HG02763 (cell line): ENCODE results near the gene B4GALT1.
A peak's percentile ranks its signal among the peaks of the same experiment; 100 is the strongest.

Source experiments
- ATAC-seq: cut with Tn5 transposase; IDR thresholded peaks from one replicate; pipeline ENCODE4 v1.9.1; 2021; ENCODE audit warnings: mild to moderate bottlenecking, moderate library complexity; ENCODE audit not compliant: unreplicated experiment

Gene B4GALT1, protein sequence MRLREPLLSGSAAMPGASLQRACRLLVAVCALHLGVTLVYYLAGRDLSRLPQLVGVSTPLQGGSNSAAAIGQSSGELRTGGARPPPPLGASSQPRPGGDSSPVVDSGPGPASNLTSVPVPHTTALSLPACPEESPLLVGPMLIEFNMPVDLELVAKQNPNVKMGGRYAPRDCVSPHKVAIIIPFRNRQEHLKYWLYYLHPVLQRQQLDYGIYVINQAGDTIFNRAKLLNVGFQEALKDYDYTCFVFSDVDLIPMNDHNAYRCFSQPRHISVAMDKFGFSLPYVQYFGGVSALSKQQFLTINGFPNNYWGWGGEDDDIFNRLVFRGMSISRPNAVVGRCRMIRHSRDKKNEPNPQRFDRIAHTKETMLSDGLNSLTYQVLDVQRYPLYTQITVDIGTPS

DNA sequence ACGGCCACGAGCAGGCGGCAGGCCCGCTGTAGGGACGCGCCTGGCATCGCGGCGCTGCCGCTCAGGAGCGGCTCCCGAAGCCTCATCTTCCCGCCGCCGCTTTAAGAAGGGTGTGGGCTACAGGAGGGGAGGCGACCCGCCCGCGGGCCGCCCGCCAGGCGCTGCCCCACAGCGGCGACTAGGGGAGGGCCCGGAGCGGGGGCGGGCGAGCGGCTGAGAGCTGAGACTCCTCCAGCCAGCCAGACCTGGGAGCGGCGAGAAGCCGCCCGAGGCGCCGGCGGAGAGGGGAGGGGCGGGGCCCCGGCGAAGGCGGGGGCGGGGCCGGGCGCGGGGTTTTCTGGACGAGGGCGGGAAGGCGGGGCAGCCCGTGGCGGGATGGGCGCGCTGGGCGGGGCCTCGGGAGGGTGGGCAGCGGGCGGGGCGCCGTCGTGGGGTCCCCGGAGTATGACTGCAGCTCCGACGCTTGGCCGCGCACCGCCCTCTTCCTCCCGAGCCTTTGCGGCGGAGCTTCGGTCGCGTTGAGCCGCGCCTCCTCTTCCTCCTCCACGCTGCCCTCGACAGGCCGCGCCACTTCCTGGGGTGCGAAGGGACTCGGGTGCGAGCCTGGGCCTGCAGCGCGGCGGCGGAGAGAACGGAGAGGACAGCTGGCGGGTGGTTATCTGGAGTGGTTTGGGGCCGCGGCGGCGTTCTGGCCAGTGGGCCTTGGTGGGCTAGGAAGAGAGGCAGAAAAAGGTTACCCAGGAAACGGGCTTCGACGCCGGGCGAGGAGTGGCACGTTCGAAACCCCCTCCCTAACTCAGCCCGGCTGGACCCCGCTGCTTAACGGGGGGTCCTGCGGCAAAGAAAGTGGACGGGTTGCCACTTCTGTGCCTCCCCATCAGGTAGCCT, at the start of gene B4GALT1:
Gene B4GALT1, minus strand, starts transcription at position 253 of the 888 bp plus-strand sequence. Its CDS starts 167 bp downstream, at position 86.
- peak; percentile 51 for ATAC-seq

DNA sequence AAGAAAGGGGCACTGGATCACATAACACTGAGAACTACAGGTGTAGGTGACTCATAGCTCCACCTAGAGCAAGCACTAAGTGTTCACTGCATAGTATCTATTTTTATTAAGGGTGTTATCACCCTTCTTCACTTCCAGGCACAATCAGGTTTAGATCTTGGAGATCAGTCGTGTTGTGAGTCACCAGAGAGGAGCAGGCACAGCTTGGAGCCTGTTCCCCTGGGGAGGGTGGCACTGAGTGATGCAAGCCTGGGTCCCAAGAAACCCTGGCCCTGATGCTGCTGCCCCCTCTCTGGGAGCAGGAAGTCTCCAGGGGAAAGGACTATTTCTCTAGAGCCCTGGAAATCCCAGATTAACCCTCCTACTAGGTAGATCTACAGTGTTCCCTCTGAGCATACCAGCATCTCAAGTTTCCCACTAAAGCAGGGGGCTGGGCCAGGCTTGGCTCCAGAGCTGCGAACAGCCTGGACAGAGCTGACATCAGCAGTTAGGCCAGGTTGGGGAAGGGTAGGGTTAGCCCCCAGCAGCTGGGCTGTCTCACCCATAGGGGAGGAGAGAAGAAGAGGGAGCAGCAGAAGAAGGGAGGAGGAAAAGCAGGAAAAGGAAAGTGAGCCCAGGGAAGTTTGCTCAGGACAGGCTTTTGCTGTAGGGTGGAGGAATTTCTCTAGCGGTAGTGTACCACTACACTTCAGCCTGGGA, 44.7 kb upstream of the B4GALT1 start:
- no peak for ATAC-seq

DNA sequence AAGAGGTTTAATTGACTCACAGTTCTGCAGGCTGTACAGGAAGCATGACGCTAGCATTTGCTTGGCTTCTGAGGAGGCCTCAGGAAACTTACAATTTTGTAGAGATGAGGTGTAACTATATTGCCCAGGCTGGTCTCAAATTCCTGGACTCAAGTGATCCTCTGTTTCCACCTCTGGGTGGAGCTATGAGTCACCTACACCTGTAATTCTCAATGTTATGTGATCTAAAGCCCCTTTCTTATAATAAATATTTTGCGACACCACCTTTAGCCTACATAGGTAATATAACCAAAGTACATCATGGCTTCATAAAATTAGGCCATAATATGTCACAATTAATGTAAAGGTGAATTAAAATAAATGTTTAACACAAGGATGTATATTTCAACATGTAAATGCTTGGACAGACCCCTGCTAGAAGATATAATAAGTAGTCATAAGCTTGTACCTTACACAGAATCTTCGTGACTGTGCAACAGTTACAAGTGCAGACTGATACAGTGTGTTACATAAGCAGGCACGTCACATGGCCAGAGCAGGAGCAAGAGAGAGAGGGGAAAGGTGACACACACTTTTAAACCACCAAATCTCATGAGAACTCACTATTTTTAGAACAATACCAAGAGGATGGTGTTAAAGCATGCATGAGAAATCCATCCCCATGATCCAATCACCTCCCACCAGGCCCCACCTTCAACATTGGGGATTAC, 43.0 kb upstream of the B4GALT1 start:
- no peak for ATAC-seq

DNA sequence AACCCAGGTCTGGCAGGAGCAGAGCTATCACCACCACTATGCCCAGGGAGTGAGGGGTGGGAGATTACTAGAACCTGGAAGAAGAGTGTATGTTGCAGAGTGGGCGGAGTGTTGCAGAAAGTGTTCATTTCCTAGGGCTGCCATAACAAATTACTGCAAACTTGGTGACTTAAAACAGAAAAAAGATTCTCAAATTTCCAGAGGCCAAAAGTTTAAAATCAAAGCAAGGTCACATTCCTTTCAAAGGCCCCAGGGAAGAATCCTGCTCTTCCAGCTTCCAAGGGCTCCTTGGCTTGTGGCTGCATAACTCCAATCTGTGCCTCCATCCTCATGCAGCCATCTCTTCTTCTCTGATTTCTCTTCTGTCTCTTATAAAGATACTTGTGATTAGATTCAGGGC, 42.3 kb upstream of the B4GALT1 start:
- ATAC-seq = no peak

DNA sequence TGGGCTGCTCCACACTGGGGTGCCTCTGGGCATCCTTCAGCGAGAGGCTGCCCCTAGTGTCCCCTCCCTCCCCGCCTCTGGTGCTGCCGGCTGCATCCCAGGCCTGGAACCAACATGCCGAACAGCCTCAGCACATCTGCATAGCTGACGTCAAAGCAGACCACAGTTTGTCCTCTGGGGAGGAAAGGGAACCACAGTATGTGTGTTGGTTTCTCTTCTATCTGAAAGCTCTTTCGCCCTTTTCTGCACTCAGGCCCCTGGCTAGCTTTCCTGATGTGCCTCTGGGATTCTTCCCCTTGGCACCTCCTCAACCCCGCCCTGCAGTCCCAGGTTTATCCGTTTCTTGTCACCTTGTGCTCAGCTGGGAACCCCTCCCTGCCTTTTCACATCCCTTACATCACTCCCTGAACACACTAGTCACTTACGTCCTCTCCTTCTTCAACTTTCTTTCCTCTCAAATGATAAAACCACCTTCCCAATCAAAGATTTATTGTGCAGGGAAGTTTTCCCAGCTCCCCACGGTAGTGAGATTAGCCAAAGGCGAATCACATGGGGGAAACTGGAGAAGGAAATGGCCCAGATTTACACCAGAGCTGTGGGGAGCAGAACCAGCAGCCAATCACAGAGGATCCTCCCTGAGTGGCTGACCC, 35.5 kb upstream of the B4GALT1 start:
- peak; percentile 99 for ATAC-seq

DNA sequence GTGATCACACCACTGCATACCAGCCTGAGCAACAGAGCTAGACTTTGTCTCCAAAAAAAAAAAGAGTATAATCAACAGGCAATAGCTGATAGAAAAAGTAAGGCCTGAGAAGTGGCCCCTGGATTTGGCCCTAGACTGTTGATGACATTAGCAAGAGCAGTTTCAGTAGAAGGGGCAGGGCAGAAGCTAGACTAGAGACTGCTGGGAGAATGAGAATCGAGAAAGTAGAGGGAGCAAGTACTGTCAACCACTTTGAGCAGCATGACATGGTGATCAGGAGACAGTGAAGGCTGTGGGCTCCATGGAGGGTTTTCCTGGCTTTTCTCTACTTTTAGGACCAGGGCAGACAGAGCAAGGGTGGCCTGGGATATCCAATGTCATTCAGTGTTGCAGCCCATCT, 34.9 kb upstream of the B4GALT1 start:
- ATAC-seq = peak; percentile 43

DNA sequence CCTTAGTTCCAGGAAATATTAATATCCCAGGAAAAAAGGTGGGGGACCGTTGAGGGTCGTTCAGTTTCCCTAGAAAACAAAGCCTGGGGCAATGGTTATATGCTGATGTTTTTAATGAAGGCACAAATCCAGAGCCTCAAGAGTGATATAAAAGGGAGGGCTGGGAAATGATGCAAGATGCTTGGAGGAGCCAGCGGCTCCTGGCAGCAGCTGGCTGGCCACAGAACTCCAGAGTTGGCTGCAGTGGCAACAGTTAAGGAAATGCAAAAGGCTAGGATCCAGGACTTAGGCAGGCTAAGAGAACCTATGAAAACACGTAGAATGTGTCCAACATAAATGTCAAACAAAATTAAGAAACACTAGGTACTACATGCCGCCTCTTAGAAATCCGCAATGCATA, 31.0 kb upstream of the B4GALT1 start:
- no peak for ATAC-seq

DNA sequence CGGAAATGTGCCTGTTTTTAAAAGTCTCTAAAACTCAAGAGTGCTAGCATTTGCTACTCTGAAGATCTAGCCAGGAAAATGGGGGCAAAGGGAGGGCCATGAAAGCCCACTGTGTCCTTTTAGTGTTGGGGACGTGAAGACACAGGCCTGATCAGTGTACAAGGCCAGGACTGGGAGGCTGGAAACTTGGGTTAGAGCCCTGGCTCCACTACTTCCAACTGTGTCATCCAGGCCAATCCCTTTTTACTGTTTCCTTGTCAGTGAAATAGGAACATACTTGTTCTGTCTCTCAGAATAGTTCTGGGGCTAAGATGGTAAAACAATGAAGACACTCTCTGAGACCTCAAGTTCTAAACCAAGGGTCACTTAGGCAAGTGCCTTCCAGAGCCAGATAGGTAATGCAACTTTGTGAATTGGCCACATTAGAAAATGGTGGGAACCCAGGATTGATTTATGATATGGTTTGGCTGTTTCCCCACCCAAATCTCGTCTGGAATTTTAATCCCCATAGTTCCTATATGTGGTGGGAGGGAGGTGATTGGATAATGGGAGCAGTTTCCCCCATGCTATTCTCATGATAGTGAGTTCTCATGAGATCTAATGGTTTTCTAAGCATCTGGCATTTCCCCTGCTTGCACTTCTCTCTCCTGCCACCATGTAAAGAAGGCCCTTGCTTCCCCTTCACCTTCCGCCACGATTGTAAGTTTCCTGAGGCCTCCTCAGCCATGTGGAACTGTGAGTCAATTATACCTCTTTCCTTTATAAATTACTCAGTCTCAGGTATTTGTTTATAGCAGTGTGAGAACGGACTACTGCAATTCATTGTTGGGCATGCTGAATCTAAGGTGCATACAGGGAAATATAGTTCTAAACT, 30.4 kb upstream of the B4GALT1 start:
- no peak for ATAC-seq

DNA sequence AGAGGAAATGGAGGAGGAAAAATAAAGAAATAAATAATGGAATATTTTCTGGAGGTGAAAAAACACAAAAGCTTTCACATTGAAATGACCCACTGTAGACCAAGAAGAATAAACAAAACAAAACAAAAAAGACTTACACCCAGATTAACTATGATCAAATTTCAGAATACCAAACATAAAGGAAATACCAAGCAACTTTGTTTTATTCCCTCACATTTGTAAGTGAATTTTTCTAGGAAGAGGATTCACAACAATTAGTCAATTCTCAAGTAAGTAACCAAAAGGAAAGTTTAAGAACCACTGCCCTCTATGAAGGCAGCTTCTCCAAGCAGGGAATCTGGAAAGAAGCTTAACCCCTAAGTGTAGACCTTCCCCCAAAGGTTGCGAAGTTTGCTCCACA, 29.6 kb upstream of the B4GALT1 start:
- no peak for ATAC-seq

DNA sequence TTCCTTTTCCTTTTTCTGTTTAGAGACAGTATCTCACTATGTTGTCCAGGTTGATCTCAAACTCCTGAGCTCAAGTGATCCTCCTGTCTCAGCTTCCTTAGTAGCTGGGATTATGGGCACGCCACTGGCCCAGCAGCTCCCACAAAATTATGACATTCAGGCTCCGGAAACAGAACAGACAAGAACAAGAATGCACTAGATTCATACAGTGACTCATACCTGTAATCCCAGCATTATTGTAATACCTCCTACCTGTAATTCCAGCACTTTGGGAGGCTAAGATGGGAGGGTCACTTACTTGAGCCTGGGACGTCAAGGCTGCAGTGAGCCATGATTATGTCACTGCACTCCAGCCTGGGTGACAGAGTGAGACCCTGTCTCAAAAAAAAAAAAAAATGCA, 26.7 kb upstream of the B4GALT1 start:
- ATAC-seq = no peak

DNA sequence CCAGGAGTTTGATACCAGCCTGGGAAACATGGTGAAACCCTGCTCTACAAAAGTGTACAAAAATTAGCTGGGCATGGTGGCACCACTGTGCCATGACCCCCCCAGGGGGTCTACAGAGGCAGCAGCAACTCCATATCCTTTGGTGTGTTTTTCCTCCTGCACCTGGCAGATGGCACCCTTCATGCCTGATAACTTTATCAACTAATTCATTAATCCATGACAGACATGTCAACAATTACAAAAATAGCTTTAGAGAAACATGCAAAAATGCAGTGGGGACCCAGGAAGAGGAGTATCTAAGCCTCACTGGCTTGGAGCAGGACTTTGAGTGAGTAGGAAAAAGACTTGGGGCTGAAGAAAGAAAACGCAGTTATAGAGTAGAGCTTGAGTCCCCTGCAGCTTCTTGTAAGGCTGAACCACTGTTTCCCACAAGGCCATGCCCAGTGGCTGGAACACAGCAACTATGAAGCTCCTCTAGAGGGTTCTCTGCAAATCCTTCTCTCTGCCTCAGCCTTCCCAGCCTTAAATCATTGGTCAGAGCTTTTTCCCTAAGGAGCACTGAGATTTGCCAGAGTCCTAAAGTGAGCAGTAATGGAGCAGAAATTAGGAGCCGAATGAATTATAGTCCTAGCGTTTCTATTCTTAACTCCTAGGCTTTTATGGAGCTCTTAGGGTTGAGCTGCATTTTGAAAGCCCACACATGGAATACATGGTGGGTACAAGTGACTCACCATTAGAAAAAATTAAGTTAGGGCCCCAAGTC, 25.5 kb upstream of the B4GALT1 start:
- no peak for ATAC-seq

DNA sequence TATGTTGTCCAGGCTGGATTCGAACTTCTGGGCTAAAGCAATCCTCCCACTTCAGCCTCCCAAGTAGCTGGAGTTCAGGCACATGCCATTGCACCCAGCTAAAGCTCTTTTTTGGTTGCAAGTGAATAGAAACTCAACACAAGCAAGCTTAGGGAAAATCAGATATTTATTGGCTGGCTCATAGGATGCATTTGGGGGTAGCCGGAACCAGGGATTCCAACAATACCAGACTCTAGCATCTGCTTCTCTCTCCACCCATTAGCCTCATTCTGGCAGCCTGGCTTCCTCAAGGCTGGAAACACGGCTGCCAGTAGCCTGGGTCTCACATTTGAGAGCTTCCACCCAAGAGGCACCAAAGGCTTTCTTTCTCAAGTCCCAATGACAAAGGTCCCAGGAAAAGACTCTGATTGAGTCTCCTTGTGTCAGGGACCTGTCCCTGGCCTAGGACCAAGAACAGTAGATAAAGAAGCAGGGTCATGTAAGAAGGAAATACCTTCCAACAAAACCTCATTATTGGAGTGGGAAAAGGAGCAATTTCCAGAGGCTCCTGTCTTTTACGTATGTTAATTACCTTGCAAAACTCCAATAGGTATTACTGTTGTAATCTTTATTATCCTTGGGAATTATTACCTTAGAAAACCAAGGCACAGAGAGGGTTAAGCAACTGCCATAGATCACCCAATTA, 23.0 kb upstream of the B4GALT1 start:
- ATAC-seq = no peak

DNA sequence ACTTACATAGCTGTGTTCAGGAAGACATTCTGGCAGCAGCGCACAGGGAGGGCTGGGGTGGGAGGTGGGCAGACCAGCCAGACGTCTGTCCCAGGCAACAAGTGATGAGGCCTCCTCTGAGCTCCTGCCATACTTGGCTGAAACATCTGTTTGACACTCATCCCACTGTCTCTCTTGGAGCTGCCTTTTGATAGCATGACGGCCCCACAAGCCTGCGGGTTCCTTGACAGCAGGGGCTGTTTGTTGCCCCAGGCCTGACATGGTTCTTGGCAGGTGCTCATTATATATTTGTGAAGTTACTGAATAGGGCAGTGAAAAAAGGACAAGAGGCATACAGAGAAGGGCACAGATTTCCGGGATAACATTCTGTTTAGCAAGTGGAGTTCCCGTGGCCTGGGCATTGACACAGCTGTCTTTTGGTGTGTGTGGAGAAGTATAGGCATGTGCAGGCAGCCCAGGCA, 22.2 kb upstream of the B4GALT1 start:
- ATAC-seq = no peak

DNA sequence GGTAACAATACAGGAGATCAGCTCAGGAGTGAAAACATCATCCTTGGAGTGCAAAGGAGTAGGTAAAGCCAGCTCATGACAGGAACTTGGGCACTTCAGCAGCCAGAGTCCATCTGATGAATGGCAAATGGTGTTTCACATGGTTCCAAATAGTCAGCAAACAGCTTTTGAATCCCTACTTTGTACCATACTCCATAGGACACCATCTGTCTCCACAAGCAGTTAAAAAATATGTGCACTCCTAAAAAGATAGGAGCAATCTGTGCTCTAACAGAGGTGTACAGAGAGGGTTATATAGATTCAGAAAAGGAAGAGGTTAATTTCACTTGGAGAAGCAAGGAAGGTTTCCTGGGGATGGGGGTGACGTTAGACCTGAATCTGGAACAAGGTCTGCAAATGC, 21.6 kb upstream of the B4GALT1 start:
- no peak for ATAC-seq

DNA sequence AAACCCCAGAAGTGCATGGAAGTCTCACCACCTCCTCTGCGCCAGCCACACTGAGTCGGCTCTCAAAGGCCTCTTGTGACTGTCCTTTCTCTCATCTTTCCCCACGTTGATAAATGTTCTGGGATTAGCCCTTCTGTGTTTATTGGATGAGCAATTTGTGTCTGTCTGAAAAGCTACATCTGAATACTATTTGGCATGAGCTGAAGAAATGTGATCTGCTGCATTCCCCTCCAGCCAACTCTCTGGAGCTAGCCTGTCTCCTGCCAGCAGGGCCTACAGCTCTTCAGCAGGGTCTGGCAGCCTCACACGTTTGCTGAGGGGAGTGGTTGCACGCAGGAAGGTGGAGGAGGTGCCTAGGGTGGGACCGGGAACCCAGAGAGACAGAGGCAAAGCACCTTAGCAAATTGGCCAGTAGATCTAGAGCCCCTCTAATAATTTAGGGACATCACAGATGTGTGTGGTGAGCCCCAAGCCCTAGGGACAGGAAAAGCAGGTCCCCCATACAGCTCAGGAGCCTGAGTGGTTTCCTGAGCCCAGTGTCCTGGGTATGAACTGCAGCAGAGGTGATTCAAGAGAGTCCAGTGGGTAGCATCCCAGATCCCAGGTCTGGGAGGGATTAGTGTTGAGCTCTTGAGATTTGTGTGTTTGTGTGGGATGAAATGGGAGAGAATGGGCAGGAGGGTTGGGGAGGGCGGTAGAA, 20.5 kb upstream of the B4GALT1 start:
- ATAC-seq = no peak

DNA sequence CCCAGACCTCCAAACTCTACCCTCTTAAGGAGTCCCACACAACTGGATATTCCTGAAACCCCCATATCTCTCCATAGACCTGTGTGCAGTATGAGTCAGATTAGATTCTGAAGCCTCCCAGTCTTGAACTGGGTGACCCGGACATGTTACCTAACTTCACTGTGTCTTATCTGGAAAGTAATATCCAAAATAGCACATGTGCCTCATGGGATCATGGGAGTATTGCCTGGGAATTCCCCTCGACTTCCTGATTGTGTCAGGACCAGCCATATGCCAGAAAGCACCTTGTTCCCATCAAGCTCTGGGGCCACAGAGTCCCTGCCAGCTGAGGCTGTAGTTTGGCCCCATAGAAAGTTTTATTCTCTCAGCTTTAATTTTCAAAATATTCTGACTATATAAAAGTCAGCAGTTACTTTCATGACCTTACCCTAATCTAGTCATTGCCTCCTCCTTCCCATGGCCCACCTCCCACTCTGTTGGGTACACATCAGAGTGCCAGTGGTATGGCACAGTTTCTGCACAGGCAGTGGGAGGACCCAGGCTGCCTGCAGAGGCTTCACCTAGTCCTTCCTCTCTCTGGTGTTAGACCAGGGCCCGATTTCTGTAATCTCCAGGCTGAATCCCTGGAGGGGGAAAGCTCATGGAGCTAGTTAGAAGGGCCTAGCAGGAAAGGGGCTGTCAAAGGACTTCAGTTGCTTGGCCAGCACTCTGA, 19.5 kb upstream of the B4GALT1 start:
- ATAC-seq = no peak

DNA sequence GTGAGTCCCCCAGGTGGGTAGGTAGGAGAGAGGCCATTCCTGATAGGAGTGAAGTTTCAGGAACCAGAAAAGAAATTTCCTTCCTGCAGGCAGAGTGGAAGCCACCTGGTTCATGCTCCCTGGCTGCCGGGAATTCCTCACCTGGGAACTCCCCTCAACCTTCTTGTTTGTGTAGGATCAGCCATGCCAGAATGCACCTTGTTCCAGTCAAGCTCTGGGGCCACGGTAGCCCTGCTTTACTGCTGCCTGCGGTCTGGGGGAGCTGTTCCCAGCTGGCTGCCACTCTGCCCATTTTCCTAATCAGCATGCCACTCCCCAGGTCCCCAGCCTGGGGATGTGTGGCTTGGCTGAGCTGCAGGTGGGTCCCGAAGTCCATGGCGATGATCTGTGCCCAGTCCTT, 18.7 kb upstream of the B4GALT1 start:
- no peak for ATAC-seq
